Measurements from ENCODE around the gene RNF17.

Gene RNF17

GRCh38 chr13:24719139-24719538, 44.8 kb upstream of the RNF17 start:
- H3K4me3 ChIP-seq (ENCODE audit: low read depth, low read length): no peak overlapping the region
- TF ChIP-seq, protein P1, sequence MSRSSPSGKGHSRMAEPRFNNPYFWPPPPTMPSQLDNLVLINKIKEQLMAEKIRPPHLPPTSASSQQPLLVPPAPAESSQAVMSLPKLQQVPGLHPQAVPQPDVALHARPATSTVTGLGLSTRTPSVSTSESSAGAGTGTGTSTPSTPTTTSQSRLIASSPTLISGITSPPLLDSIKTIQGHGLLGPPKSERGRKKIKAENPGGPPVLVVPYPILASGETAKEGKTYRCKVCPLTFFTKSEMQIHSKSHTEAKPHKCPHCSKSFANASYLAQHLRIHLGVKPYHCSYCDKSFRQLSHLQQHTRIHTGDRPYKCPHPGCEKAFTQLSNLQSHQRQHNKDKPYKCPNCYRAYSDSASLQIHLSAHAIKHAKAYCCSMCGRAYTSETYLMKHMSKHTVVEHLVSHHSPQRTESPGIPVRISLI (tag by site-specific recombination; IDR thresholded peaks at IDR 0.05): no peak
- TF ChIP-seq SCRT1 (tag by site-specific recombination; IDR thresholded peaks at IDR 0.05; ENCODE audit: borderline replicate concordance) (no peak), ZNF341 (tag by site-specific recombination; IDR thresholded peaks at IDR 0.05; ENCODE audit: low read depth) (no peak), PATZ1 (tag by site-specific recombination; IDR thresholded peaks at IDR 0.05) (no peak), ZNF433 (tag by site-specific recombination; IDR thresholded peaks at IDR 0.05; ENCODE audit: low read depth) (no peak), ZNF2 (tag by site-specific recombination; IDR thresholded peaks at IDR 0.05) (no peak)
- no peaks in the 10 kb centered on the region for H3K36me3 ChIP-seq (ENCODE audit: control insufficient read depth in 2 of 2, insufficient read depth in 1 of 2, low read length in 2 of 2)
- H3K4me1 ChIP-seq (ENCODE audit: control insufficient read depth, insufficient read depth, low read length): no peaks in the 10 kb centered on the region
- H3K27ac ChIP-seq (ENCODE audit: extremely low read depth, low read depth, low read length): no peak overlapping the region
- CTCF ChIA-PET: interaction anchor here (0.9 kb wide), 1 partner anchor 10 kb away, joined by 3 read pairs; no protein-coding TSS in a partner anchor
- H3K9me3 ChIP-seq (ENCODE audit: control insufficient read depth, insufficient read depth, low read depth, low read length): no peaks in the 10 kb centered on the region
- POLR2A ChIA-PET: interaction anchor here (0.6 kb wide), 1 partner anchor 24 kb away, joined by 3 read pairs; no protein-coding TSS in a partner anchor

DNA sequence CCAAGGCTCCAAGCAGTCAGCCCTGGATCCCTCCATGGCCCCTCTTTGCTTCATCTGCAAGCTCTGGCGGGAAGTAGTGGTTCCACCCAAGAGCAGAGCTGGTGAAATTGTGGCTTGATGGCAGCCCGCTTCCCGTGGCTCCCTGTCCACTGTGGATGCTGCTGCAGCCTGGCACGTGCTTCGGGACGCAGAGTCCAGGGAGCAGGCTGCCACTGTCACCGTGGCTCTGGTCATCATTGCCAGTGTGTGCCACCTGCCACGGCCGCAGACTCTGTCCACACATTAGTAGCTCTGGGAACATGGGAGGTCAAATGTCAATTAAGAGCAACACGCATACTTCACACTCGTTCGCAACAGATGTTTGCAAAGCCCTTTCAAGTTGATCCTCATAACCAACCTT, 40.8 kb upstream of the RNF17 start:
- ChIA-PET POLR2A (no interaction called here), CTCF (interaction anchor here (0.7 to 4.9 kb wide), 2 partner anchors 30 to 410 kb away, joined by 3 to 48 read pairs; no protein-coding TSS in a partner anchor)
- TF ChIP-seq ZNF596 (tag by site-specific recombination; IDR thresholded peaks at IDR 0.05) (no peak), PATZ1 (tag by site-specific recombination; IDR thresholded peaks at IDR 0.05) (no peak), ZNF138 (tag by site-specific recombination; IDR thresholded peaks at IDR 0.05; ENCODE audit: borderline replicate concordance) (no peak), ZNF24 (tag by site-specific recombination; IDR thresholded peaks at IDR 0.05) (no peak), ZNF677 (tag by site-specific recombination; IDR thresholded peaks at IDR 0.05) (no peak), KLF16 (tag by site-specific recombination; IDR thresholded peaks at IDR 0.05) (no peak), KLF9 (tag by site-specific recombination; IDR thresholded peaks at IDR 0.05; ENCODE audit: low read depth) (no peak), ZBTB49 (tag by site-specific recombination; IDR thresholded peaks at IDR 0.05; ENCODE audit: low read depth) (no peak), ZNF621 (tag by site-specific recombination; IDR thresholded peaks at IDR 0.05) (no peak), ZFP37 (tag by site-specific recombination; IDR thresholded peaks at IDR 0.05) (no peak), ZNF10 (tag by site-specific recombination; IDR thresholded peaks at IDR 0.05) (no peak), ZNF521 (tag by site-specific recombination; IDR thresholded peaks at IDR 0.05) (no peak)
- TF ChIP-seq, protein P2, sequence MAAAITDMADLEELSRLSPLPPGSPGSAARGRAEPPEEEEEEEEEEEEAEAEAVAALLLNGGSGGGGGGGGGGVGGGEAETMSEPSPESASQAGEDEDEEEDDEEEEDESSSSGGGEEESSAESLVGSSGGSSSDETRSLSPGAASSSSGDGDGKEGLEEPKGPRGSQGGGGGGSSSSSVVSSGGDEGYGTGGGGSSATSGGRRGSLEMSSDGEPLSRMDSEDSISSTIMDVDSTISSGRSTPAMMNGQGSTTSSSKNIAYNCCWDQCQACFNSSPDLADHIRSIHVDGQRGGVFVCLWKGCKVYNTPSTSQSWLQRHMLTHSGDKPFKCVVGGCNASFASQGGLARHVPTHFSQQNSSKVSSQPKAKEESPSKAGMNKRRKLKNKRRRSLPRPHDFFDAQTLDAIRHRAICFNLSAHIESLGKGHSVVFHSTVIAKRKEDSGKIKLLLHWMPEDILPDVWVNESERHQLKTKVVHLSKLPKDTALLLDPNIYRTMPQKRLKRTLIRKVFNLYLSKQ (tag by site-specific recombination; IDR thresholded peaks at IDR 0.05; ENCODE audit: borderline replicate concordance): no peak
- TF ChIP-seq, protein P3, sequence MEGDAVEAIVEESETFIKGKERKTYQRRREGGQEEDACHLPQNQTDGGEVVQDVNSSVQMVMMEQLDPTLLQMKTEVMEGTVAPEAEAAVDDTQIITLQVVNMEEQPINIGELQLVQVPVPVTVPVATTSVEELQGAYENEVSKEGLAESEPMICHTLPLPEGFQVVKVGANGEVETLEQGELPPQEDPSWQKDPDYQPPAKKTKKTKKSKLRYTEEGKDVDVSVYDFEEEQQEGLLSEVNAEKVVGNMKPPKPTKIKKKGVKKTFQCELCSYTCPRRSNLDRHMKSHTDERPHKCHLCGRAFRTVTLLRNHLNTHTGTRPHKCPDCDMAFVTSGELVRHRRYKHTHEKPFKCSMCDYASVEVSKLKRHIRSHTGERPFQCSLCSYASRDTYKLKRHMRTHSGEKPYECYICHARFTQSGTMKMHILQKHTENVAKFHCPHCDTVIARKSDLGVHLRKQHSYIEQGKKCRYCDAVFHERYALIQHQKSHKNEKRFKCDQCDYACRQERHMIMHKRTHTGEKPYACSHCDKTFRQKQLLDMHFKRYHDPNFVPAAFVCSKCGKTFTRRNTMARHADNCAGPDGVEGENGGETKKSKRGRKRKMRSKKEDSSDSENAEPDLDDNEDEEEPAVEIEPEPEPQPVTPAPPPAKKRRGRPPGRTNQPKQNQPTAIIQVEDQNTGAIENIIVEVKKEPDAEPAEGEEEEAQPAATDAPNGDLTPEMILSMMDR (tag by site-specific recombination; IDR thresholded peaks at IDR 0.05): no peak
- no peaks in the 10 kb centered on the region for H3K4me1 ChIP-seq (ENCODE audit: control insufficient read depth, insufficient read depth, low read length)
- no peak overlapping the region for H3K27ac ChIP-seq (ENCODE audit: extremely low read depth, low read depth, low read length)
- H3K9me3 ChIP-seq (ENCODE audit: control insufficient read depth, insufficient read depth, low read depth, low read length): no peaks in the 10 kb centered on the region
- no peak overlapping the region for H3K4me3 ChIP-seq (ENCODE audit: low read depth, low read length)
- no peaks in the 10 kb centered on the region for H3K36me3 ChIP-seq (ENCODE audit: control insufficient read depth in 2 of 2, insufficient read depth in 1 of 2, low read length in 2 of 2)
